HG02678 (cell line): ENCODE measurements around the gene LUM.

Experiments
- ATAC-seq: cut with Tn5 transposase; IDR thresholded peaks from one replicate; pipeline ENCODE4 v1.9.1; 2021; ENCODE audit warnings: mild to moderate bottlenecking, moderate library complexity; ENCODE audit not compliant: unreplicated experiment

Gene LUM

GRCh38 chr12:91077228-91077954, 33.9 kb downstream of the LUM start:
- no peak for ATAC-seq

- no peak for ATAC-seq
Observed at GRCh38 chr12:91074851-91075250, 36.4 kb downstream of the LUM start.

GRCh38 chr12:91074154-91074709, 37.1 kb downstream of the LUM start:
- ATAC-seq, result no peak

GRCh38 chr12:91073426-91073825, 37.9 kb downstream of the LUM start:
- ATAC-seq, result no peak

- ATAC-seq, result no peak
Observed at GRCh38 chr12:91072931-91073330, 38.4 kb downstream of the LUM start.

GRCh38 chr12:91070936-91071335, 40.4 kb downstream of the LUM start:
- ATAC-seq, result no peak

GRCh38 chr12:91065396-91065795, 45.9 kb downstream of the LUM start:
- no peak for ATAC-seq

GRCh38 chr12:91064640-91065039, 46.7 kb downstream of the LUM start:
- ATAC-seq, result no peak

GRCh38 chr12:91061091-91061490, 50.2 kb downstream of the LUM start:
- no peak for ATAC-seq

GRCh38 chr12:91059211-91059610, 52.1 kb downstream of the LUM start:
- no peak for ATAC-seq

GRCh38 chr12:91058786-91059185, 52.5 kb downstream of the LUM start:
- ATAC-seq, result no peak

- no peak for ATAC-seq
Observed at GRCh38 chr12:91057368-91058165, 53.7 kb downstream of the LUM start, which contains the start of gene KERA. Gene KERA, minus strand, starts transcription at chr12:91058024. Its CDS starts 1,743 bp downstream, at chr12:91056281.

GRCh38 chr12:91056488-91056887, 54.8 kb downstream of the LUM start:
- ATAC-seq, result no peak

GRCh38 chr12:91055976-91056375, 55.3 kb downstream of the LUM start:
- no peak for ATAC-seq

- ATAC-seq, result no peak
Observed at GRCh38 chr12:91053951-91054715, 57.2 kb downstream of the LUM start.
